ENCODE data around the gene PRDM8.

The PRDM8 gene

DNA sequence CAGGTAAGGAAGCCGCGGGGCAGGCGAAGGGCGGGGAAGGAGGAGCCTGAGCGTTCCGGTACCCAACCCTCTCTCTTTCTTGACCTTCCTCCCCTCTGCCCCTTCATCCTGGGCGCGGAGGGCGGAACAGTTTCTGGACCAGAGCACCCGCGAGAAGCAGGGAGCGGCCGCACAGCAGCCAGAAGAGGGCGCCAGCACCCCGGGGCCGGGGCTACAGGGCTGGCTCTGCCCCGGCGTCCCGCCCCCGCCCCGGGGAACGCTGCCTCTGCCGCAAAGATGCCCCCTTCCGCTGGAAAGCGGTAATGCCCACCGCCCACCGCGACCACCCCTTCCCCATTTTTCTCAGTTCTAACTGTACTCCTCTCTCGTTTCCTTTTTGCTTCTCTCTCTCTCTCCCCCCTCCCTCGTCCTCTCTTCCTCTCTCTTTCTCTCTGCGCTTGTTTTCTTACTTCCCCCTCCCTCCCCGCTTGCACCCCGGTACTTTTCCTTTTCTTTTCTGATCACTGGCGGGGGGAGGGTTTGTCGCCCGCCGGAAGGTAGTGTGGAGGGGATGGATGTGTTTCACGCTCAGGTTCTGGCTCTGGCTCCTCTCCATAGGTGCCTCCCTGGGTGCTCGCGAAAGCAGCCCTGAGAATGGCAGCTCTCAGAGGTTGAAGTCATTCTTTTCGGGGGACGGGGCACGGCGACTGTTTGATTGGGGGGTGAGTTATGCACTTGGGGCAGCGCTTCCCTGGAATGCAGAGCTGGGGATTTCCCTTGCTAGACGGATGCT is 13.1 kb upstream of the PRDM8 start:
- DNase-seq, result no peak

DNA sequence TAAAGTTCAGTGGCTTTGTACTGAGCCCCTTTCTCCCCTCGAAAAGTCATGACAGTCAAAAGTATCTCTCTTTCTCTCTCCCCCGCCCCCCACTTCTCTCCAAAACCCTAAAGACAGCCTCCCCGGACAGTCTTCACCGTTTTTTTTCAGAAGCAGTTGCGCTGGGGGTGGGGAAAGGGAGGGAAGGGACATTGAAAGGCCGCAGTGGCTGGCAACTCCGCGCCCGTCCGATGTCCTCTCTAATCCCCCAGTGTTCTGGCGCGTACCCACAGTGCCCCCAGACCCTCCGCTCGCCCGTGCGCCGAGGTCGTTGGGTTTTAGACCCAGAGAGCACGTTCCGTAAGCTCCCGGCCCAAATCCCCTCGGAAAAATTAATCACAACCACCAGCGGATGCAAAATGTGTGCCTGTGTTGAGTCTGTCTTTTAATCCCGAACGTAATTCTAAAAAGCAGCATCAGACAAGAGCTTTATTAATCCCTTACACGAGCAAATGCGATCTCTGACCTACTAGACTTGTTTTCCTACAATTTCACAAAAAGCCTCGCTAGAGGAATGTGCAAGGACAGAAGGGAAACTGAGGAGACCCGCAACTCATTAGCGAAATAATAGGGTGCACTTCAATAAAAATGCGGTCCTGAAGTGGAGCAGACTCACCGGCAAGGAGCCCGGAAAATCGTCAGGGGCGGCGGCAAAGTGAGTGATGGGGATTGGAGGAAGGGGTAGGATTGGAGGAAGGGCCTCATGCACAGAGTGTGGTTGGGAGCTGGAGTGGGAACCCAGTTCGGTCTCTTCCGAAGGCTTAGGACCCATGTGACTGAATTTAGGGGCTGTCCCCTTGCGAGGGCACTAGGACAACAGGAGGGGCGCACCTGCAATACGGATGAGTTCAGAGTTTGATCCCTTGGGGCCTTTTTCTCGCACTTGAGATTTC is 12.2 kb upstream of the PRDM8 start:
- no peak for DNase-seq

DNA sequence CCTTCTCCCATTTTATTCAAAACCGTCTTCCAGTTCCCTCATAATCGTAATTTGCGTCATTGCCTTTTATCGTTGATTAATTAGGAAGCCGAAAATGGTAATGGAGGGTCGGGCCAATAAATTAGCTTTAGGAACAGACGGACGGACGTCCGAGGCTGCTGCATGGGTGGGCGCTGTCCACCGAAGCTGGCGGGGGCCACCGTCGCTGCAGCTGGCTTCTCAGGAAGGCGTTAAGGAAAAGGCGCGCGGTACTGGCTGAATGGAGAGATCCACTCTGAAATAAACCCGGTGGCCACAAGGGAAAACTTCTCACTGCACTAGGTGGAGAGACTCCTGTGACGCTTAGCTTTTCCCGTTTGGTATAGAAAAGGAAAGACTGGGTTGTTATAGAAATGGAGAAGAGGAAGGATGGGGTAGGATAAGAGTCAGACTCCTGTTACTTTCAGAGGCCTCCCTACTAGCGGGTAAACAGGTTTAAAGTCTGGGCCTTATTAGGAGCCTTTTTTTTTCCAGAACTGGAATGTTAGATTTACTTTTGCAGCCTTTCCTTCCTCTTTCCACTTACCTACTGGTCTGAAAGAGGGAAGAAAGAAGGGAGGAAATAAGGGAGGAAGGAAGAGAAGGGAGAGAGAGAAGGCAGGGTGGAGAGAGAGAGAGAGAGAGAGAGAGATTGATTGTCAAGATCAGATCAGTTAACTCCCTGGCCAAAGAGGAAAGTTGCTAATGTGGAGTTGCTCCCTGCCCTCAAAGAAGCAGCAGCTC is 11.3 kb upstream of the PRDM8 start:
- no peak for DNase-seq

DNA sequence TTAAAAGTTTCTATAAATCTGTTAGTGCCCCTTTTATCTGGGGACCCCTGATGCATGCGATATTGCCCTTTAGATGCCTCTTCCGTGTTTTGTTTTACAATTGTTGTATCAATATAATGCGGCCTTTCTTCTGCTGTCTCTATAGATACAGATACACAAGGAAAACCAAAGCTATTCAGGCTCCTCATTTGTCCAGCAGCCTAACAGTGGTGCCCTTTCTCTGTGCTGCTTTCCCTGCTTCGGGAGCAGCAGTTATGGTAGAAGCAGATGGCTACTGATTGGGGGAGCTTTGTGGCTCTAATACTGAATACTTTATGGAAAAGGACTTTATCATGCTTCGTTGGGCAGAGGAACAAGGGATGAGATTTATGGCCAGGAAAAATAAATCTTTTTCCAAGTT is 10.6 kb upstream of the PRDM8 start:
- DNase-seq, result no peak

DNA sequence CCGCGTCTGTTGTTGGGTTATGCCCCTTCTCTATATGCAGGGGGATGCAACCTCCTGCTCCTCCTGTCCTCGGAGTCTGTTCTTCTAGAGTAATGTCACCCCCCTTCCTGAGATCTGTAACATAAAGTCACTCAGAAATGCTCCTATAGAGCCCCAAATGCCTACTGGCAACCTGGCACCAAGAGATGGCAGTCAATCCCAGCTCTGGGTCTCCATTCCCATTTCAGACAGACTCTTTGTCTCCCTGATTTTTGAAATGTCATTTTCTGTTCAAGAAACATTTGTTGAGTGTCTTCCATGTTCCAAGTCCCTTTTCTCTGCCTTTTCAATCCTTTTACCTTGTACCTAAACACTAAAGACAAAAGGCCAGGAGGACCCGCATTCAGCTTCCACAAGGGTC is 9.6 kb upstream of the PRDM8 start:
- no peak for DNase-seq

DNA sequence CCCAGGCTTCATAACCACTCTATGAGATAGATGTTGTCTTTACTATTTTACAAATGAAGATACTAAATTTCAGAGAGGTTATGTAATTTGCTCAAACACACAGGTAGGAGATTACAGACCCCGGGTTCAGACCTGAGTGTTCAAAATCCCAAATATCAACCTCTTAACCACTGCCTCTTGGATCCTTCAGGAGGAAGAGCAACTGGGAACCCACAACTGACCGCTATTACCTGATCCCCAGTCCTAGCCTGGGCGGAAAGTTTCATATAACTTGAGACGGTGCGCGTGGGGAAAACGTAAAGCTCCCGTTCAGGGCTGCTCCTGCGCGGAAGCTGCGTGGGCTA is 8.9 kb upstream of the PRDM8 start:
- no peak for DNase-seq

DNA sequence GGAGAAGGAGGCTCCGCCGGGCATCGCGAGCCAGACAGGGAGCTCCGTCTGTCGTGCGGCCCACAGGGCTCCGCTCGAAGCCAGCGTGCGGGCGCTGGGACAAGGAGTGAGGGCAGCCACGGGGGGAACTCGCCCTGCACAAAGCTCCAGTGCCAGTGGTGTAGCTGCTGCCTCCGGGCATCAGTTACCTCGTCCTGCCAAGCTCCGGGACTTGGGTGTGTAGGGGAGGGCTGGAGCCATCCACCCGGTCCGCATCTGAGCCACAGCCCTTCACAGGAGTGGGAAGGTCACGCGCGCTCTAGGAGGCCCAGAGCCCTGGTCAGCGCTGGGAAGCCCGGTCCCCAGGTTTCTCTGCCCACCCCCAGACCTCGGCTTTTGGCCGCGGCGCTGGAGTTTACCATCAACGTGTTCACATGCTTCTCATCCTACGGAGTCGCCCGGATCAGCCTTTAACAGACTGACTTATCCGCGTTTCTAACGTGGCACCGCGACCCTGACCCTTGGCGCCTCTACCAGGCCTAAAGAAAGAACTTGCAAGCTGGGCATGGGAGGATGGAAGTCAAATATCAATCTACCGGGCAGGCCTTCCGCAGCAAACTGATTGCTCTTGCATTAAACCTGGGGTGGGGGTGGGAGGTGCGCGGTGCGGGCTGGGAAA is 8.4 kb upstream of the PRDM8 start:
- no peak for DNase-seq

DNA sequence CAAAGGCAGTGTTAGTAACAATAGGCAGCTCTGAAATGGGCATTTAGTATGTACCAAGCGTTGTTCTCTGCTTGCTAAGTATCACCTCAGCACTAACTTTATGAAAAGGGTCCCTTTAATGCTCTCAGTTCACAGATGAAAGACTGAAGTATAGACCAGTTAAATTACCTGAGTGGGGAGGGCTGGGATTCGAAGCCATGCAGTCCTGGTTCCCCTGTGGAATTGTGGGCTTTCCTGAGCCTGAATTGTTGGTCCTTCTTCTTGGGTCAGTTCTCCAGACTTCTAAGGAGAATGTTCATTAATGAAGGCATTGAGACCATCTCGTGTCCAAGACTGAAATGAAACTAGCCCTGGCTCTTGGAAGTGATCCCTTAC is 7.7 kb upstream of the PRDM8 start:
- DNase-seq, result no peak

DNA sequence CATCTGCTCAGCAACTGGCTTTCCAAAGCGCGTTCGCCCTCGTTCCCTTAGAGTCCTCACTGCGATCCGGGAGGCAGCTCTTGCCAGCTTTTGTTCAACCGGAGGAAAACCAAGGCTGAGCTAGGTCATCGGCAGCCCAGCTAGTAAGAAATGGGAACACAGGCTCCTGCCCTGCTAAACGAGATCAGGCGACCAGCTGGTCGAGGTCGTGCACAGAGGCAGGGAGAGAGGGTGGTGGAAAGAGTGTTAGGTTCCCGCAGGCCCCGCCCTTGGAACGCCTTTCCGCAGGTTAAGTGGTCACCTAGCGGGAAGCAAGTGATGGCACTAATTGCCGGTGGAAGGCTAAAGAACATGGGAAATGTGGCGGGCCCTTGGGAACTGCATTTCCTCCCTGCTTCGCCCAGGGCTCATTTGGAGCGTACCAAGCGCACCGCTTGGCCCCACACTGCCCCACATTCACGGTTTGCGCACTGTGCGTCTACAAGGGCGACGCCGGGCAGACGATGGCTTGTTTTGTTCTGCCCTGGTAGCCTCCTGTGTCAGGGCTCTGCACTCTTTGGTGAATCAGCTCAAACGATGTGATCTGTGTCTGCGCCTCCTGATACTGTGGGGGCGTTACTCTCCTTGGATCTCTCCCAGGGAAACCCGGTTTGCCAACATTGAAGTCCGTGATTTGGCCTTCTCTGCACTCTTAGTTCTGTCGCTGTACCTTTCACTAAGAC is 7.2 kb upstream of the PRDM8 start:
- DNase-seq, result no peak

DNA sequence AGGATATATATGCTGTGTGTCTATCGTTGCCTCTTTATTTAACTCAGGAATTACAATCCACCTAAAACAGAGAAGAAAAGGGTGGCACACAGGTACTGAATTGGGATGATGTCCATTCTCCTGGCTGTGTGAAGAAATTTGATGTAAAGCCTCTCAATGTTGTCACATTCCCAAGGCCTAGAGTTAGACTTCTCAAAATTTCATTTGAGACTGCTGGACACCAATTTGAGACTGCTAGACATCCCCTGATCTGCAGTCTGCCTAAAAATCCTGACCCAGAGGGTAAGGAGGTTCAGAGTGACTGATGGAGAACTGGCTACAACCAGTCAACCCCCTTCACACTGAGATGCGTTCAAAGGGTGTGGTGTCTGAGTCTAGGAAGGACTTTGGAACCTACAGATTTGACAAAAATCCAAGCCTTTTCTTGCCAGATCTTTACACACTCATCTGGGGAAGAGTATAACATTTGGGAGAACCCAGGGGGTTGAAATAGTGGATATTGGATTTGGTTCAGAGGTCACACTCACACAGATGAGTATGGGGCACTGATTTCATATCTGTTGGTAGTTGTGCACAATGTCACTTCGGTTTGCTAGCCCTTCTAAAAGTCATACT is 4.9 kb upstream of the PRDM8 start:
- DNase-seq, result no peak

DNA sequence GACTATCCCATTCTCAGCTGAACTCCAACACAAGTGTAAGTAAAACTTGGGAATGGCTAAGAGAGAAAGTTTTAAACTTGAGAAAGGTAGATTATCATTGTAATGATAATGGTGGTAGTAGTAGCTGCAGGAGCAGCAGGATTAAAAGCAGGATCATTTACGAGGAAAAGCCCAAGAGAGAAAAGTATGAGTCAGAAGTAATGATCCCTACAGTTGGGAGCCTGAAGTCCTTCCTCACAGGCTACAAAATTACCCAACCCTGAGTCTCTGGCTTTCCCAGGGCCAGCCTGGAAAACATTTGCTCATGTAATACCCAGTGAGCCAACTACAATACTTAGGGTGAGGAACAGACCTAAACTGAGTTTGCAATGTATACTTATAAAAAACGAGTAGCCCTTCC is 4.4 kb upstream of the PRDM8 start:
- DNase-seq, result no peak

DNA sequence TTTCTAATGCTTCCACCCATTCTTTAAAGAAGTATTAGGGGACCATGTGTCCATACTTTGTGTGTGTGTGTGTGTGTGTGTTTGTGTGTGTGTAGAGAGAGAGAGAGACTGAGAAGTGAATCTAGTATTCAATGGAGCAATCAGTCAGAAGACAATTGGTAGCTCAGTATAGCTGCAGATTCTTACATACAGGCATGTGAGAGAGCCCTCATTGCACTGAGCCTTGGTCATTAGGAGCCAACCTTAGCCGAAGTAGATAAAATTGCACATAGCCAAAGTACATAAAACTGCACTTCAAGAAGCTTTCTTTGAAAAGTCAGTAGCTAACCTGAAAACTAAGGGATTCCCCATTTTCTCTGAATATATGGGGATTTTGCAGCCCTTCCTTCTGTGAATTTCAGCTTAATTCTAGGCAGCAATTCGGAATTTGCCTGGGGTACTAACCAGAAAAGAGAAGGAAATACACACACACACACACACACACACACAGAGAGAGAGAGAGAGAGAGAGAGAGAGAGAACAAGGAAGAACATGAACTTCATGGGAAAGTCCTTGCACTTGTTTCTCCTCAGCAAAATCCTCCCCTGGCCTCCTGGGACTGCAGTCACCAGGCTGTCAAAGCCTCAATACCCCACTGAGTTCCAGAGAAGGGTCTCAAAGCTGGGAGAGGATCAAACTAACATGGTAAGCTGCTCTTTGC is 1.7 kb upstream of the PRDM8 start:
- no peak for DNase-seq

DNA sequence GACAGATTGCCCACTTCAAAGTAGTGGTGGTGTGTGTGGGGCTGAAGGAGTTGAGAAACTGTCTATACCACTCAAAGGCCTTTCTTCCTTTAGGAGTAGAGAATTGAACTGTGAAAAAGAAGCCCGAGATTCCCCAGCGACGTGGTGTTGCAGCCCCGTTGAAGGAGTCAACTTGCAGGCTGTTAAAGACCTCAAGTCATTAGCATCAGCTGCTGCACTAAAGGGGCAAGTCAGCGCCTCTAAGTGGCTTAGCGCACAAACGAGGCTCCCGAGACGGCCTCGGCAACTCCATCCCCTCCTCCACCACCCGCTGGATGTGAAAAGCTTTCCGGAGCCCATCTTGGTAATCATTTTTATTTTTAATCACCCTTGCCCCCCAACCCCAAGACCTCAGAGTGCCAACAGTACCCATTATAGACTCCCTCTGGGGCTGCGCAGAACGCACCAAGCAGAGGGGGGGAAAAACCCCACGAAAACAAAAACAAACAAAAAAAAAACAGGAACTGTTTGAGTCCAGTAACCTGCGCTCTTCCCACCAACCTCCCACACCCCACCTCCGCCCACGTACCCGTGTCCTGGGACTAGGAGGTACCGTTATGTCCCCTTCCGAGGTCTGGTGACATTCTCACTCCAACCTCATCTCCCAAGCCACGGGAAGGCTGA is 913 bp upstream of the PRDM8 start:
- no peak for DNase-seq

DNA sequence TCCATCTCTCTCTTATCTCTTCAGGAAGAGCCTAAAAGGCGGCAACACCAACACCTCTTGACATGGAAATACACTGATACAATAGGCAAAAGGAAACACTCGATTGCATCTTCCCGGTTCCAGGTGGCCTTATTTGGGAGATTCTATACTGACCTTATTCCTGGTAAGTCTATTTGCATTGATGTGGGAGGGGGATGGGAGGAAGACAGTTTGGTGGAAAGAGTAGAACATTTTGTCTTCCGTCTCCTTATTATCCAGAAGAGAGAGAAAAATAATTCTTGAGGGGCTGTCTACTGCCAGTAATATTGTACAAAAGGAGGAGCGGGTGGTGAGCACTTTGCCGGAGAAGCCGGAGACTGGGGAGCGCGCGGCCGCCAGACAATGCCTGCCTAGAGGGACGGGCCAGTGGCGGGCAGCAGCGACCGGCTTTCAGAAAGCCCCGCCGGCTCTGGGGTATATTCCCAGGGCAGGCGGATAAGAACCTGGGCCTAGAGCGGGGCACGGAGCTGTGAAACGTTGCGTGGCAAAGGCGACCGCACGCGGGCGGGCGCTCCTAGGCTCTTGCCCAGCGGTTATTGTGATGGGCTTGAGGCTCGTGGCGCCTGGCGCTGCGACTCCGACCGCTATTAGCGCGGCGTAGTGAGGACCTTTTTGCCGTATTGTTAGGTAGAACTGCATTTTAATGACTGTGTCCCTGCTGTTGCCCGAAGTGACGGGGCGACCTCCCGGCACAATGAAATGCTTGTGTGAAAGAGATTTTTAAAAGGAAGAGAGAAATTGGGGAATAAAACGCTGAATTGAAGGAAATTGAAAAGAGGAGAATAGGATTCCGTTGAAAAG is 518 bp downstream of the PRDM8 start:
- DNase-seq, result no peak

DNA sequence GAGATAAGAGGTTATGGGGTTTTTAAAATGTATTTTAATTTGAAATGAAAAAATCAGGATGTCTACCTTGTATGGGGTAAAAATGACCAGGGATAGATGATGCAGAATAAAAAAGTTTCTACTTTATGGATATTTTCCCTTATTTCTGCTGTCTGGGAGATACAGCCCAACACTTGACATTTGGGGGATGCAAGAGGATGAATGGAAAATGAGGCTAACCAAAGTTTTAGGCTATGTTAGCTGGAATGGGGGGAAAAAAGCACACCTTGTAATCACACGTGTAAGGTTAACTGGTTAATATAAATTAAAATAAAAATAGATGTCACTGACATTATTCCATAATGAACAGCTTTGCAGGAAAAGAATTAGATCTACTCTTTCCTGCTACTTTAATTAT is 1.1 kb downstream of the PRDM8 start:
- DNase-seq, result no peak

DNA sequence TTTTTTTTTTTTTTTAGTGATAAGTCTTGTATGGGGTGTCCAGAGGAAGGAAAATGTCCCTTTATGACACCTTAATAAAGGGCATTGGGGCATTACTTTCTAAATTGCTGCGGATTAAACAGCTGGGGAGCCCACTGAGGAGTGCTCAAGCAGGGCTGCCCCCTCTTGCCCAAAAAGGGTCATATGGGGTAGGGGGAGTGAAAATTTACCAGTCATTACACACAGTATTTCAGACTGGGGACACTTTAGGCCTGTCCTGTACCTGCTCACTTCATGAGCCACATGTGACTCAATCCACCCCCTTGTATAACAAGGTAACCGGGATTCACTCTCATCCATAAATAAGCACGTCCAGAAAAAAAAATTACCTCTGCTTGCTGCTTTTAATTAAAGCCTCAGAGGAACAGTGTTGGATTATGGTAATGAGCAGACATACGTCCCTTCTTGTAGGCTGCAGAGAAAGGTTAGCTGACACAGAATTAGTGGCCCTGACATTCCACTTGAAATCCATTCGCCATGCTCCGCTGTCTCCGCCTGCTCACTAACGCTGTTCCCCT is 1.8 kb downstream of the PRDM8 start:
- no peak for DNase-seq

DNA sequence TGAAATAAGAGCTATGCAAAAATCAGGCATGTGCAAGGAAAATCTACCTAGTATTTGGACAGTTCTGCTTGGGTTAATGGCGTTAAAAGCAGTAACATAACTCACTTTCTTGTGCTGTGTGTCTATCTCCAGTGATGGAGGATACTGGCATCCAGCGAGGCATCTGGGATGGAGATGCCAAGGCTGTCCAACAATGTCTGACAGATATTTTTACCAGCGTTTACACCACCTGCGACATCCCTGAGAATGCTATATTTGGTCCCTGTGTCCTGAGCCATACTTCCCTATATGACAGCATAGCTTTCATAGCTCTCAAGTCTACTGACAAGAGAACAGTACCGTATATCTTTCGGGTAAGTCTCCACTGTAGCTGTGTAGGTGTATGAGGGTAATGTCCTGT is 2.6 kb downstream of the PRDM8 start:
- DNase-seq, result no peak

DNA sequence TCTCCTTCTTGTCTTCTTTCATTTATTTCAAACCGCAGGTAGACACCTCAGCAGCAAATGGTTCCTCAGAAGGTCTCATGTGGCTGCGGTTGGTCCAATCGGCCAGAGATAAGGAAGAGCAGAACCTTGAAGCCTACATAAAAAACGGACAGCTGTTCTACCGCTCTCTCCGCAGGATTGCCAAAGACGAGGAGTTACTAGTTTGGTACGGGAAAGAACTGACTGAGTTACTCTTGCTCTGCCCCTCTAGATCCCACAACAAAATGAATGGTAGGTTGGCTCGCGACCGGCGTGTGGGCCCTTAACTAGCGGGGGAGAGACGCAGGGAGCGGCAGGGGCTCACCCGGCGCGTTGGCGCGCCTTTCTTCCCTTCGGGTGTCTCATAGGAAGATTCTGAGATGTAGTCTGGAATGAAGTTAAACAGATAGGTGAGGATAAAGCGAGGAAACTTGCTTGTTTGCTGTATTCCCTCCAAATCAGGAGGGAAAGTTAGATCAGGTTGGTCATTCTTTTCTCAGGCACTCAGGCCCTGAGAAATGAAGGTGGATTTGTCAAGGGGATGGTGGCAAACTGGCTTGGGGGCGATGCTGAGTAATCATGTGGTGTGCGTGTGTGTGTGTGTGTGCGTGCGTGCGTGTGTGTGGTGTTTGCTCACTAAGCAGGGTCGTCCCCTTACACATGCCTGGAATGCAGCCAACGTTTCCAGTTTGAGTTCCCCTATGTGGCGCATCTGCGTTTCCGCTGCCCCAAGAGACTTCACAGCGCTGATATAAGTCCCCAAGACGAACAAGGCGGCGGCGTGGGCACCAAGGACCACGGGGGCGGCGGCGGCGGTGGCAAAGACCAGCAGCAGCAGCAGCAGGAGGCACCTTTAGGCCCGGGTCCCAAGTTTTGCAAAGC is 4.2 kb downstream of the PRDM8 start:
- no peak for DNase-seq
